ENCODE measurements around the gene NR3C2.

DNA sequence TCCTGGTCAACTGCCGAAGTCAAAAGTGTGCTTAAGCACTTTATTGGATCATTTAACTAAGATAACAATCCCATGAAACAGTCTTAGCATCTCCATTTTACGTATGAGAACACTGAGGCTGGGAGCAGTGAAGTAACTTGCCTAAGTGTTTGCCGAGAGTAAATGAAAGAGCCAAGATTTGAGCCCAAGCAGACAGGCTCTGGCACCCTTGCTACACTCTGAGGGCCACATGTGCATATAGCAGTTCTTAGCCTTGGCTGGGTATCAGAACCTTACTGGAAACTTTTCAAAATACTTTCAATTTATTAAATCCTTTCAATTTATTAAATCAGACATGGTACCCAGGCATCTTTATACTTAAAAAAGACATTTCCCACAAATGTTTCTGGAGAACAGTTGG lies 225.9 kb downstream of the NR3C2 start:
- TF ChIP-seq, protein P1, sequence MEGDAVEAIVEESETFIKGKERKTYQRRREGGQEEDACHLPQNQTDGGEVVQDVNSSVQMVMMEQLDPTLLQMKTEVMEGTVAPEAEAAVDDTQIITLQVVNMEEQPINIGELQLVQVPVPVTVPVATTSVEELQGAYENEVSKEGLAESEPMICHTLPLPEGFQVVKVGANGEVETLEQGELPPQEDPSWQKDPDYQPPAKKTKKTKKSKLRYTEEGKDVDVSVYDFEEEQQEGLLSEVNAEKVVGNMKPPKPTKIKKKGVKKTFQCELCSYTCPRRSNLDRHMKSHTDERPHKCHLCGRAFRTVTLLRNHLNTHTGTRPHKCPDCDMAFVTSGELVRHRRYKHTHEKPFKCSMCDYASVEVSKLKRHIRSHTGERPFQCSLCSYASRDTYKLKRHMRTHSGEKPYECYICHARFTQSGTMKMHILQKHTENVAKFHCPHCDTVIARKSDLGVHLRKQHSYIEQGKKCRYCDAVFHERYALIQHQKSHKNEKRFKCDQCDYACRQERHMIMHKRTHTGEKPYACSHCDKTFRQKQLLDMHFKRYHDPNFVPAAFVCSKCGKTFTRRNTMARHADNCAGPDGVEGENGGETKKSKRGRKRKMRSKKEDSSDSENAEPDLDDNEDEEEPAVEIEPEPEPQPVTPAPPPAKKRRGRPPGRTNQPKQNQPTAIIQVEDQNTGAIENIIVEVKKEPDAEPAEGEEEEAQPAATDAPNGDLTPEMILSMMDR (IDR thresholded peaks at IDR 0.05; ENCODE audit: insufficient read depth, low read depth, low read length), result no peak
- TF ChIP-seq EZH2 (IDR thresholded peaks at IDR 0.05; ENCODE audit: insufficient read depth, low read length), result no peak
